ES-I3 (cell line): ENCODE data around the gene NOTCH1.
"Not testable (repeated sequence)": the region's sequence is repeated elsewhere in the genome, so short reads cannot be mapped to it uniquely, and the experiment has no call there.

Source experiments
- H3K36me3 ChIP-seq: 2 replicates; pipeline ENCODE4 v1.6.1; 2013; ENCODE audit warnings: mild to moderate bottlenecking, low read length, control low read depth, moderate library complexity; ENCODE audit not compliant: insufficient read depth
- H3K4me1 ChIP-seq: 2 replicates; pipeline ENCODE4 v1.6.1; 2013; ENCODE audit warnings: mild to moderate bottlenecking, control low read depth, low read length; ENCODE audit not compliant: insufficient read depth
- H3K9ac ChIP-seq: 2 replicates; pipeline ENCODE4 v1.6.1; 2013; ENCODE audit warnings: low read depth, mild to moderate bottlenecking, low read length, moderate library complexity
- H3K9me3 ChIP-seq: 2 replicates; pipeline ENCODE4 v1.6.1; 2013; ENCODE audit warnings: mild to moderate bottlenecking, low read length, moderate library complexity; ENCODE audit not compliant: control insufficient read depth, insufficient read depth

NOTCH1 gene

DNA sequence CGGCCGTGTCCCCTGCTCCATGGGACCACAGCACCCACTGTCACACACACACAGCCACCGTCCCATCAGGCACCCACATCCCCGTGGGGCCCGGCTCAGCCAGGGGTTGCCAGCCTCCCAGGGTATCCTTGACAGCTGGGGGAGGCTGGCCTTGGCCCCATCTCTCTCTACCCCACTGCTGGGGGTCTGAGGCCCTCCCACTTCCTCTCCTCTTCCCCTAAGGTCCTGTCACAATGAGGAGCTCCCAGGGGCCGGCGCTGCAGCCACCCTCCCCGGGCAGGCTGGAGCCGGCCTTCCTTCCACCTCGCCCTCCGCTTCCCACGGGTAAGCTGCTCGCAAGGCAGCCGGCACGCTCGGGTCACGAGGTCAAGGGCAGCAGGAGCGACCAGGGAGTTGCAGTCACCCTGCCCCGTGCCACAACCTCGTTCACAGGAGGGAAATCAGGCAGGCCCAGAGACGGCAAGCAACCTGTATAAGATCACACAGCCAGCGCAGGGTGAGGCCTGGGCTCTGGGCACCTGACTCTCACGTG is 38.6 kb upstream of the NOTCH1 start:
- H3K4me1 ChIP-seq = peaks cover 32% of the 10 kb centered on the region

DNA sequence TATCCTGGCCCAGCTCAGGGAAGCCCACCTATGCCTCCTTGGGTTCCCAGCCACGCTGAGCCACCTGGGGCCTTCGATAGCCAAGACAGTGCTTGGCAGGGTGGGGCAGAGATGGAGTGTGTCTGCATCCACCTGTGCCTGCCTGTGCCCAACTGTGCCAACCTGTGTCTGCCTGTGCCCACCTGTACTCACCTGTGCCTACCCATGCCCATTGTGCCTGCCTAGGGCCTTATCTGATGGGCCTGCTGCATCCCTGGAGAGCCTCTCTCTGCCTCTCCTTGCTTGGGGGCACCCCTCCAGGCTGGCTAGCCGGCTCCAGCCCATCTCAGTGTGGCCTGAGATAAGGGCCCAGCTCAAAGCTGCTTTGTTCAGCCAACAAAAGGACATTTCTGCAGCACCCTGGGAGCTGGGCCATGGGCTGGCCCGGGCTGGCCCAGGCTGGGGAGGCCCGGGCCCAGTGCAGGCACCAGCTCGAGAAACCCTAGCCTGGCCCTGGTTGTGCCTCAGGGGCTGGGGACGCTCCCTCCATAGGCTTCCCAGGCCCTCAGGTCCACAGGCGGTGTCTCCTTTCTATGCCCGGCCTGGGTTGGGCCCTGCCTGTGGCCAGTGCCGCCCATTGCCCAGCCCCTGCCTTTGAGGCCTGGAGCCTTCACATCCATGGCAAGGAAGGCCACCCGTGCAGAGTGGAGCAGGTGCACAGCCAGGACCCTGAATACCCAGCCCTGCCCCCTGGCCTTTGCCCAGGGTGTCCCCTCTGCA is 37.3 kb upstream of the NOTCH1 start:
- Histone ChIP-seq H3K36me3 (no peaks in the 10 kb centered on the region), H3K4me1 (peaks cover 30% of the 10 kb centered on the region), H3K9ac (no peak overlapping the region), H3K9me3 (no peaks in the 10 kb centered on the region)

More for the DNA sequence above, 38.6 kb upstream of the NOTCH1 start:
- H3K9me3 ChIP-seq = no peaks in the 10 kb centered on the region
- H3K9ac ChIP-seq = no peak overlapping the region
- no peaks in the 10 kb centered on the region for H3K36me3 ChIP-seq

DNA sequence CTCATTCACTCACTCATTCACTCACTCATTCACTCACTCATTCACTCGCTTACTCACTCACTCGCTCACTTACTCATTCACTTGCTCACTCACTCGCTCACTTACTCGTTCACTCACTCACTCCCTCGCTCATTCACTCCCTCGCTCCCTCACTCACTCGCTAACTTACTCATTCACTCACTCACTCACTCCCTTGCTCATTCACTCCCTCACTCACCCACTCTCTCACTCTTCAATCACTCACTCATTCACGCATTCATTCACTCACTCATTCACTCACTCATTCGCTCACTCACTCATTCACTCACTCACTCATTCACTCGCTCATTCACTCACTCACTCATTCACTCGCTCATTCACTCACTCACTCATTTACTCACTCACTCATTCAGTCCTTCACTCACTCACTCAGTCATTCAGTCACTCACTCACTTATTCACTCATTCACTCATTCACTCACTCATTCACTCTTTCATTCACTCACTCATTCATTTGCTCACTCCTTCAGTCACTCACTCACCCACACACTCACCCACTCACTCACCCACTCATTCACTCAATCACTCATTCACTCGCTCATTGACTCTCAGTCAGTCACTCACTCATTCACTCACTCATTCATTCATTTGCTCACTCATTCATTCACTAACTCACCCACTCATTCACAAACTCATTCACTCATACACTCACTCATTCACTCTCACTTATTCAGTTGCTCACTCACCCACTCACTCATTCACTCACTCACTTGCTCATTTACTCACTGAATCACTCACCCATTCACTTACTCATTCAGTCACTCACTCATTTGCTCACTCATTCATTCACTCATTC is 36.0 kb upstream of the NOTCH1 start:
- H3K36me3 ChIP-seq = no peaks in the 10 kb centered on the region
- peaks cover 27% of the 10 kb centered on the region for H3K4me1 ChIP-seq
- no peak overlapping the region for H3K9ac ChIP-seq
- H3K9me3 ChIP-seq = no peaks in the 10 kb centered on the region

DNA sequence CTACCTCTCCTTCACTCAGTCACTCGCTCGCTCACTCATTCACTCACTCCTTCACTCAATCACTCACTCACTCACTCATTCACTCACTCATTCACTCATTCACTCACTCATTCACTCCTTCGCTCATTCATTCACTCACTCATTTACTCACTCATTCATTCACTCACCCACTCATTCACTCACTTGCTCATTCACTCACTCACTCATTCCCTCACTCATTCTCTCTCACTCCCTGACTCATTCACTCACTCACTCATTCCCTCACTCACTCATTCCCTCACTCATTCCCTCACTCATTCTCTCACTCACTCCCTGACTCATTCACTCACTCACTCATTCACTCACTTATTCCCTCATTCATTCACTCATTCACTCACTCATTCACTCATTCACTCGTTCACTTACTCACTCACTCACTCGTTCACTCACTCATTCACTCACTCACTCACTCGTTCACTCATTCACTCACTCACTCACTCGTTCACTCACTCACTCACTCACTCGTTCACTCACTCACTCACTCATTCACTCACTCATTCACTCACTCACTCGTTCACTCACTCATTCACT is 33.9 kb upstream of the NOTCH1 start:
- H3K36me3 ChIP-seq, H3K9ac ChIP-seq, H3K9me3 ChIP-seq: not testable (repeated sequence)
- H3K4me1 ChIP-seq = peaks cover 16% of the 10 kb centered on the region; the same call in 1 of the 2 replicates

DNA sequence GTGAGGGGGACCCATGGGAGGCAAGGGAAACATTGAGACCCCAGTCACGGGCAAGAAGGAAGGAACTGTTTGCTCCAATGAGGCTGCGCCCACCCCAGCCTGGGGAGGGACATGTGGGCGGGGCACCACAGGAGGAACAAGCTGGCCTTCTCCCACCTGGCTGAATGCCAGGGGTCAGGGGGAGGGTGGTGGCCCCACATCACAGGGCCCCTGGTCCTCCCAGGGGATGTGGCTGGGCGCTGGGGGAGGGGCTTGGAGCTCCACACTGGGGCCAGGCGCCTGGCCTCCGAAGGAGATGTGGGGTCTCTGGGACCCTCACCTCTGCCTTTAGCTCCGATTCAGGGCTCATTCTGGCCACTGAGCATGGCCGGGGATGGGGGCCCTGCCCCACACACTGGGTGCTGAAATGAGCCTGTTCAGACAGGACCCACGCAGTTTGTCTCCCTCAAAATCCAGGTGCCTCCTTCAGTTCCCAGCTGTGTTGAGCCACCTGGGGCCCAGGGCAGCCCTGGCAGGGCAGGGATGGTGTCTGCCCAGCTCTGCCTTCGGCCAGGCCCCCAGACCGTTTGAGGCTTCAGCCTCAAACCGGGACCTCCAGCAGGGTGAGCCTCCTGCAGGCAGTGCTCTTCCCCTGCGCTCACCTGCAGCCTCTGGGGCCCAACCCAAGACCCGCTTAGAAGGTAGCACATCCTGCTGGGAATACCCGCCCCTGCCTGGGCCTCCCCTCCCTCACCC is 33.2 kb upstream of the NOTCH1 start:
- Histone ChIP-seq H3K4me1 (peaks cover 13% of the 10 kb centered on the region; the same call in 1 of the 2 replicates), H3K9me3 (no peaks in the 10 kb centered on the region), H3K9ac (no peak overlapping the region), H3K36me3 (no peaks in the 10 kb centered on the region)

DNA sequence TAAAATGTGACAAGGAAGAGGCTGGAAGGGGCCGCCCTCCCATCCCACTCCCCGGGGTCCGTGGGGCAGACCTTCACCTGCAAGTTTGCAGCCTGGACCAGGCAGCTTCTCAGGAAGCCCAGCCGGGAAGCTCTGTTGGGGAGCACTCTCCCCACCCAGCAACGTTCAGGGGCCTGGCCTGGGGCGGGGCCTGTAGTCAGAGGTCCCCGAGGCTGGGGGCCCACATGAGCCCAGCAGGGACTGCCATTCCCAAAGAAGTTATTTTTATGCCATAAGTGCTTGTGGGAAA is 32.7 kb upstream of the NOTCH1 start:
- Histone ChIP-seq H3K9me3 (no peaks in the 10 kb centered on the region), H3K4me1 (peaks cover 12% of the 10 kb centered on the region; the same call in 1 of the 2 replicates), H3K36me3 (no peaks in the 10 kb centered on the region), H3K9ac (no peak overlapping the region)

DNA sequence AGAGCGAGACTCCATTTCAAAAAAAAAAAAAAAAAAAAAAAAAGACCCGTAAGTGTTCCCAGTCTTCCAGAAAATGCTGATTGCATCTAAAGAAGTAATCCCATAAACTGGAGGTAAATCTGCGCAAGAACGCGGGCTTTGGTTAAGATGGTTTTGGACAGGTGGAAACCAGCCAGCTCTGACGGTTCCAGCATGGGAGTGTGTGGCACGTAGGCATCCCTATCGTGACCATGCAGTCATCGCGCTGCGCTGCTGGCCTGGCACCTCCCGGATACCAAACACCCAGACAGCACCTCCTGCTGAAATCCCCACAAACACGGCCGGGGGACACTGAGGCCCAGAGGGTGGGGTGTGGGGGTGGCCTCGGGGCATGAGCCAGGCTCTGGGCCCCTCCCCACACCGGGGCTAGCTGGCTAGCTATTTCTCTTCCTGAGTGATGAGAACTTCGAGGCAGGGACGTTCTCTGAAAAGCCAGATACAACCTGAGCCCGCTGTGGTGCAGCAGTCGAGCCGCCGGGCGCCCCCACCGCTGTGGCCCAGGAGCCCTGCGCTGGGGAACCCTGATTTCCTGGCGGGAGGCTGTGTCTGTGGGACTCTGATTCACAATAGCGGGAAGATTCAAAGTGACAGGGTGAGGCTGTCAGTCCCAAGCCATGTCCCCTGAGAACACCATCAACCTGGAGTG is 32.2 kb upstream of the NOTCH1 start:
- Histone ChIP-seq H3K4me1 (peaks cover 14% of the 10 kb centered on the region; the same call in 1 of the 2 replicates), H3K9ac (no peak overlapping the region), H3K36me3 (no peaks in the 10 kb centered on the region), H3K9me3 (no peaks in the 10 kb centered on the region)

DNA sequence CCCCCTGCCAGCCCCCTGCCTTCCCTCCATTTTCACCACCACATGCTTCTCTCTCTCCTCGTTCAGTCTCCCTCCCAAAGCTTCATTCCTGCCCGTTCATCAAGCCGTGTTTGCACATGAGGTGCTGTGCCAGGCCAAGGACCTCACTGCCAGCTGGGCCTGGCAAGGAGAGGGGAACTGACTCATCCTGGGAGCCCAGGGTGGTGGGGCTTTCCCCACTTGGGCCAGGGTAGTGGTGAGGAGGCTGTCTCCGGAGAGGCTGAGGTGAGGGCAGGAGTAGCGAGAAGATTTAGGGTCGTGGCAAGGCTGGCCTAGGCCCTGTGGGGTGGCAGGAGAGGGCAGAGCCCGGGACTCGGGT is 30.4 kb upstream of the NOTCH1 start:
- H3K9me3 ChIP-seq = no peaks in the 10 kb centered on the region
- no peaks in the 10 kb centered on the region for H3K36me3 ChIP-seq
- peaks cover 29% of the 10 kb centered on the region for H3K4me1 ChIP-seq
- no peak overlapping the region for H3K9ac ChIP-seq

DNA sequence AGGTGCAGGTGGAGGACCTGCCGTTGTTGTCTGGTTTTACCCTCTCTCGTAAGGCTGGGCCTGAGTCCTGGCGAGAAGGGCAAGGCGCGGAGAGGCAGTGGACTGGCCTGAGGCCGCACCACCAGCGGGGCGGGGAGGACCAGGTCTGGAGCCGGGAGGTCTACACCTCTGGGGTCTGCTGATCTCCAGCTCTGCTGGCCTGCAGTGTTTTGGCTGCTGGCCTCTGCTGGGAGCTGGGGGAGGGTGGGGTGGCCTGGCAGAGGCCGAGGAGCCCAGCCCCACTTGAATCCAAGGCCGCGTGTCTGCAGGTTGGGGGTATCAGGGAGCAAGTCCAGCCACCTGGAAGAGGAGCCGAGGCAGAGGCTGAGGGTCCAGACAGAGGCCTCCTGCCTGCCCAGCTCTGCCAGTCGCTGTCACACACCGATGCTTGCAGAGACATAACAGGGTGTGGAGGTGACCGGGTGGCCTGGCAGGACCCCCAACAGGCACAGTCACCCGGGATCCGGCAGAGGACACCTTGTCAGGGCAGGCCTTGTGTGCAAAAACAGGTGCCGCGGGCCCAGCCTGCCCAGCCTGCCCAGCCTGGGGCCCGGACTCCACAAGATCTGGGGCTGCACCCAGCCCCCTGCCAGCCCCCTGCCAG is 29.9 kb upstream of the NOTCH1 start:
- H3K9ac ChIP-seq = no peak overlapping the region
- H3K4me1 ChIP-seq = peaks cover 34% of the 10 kb centered on the region
- H3K36me3 ChIP-seq = no peaks in the 10 kb centered on the region
- no peaks in the 10 kb centered on the region for H3K9me3 ChIP-seq

DNA sequence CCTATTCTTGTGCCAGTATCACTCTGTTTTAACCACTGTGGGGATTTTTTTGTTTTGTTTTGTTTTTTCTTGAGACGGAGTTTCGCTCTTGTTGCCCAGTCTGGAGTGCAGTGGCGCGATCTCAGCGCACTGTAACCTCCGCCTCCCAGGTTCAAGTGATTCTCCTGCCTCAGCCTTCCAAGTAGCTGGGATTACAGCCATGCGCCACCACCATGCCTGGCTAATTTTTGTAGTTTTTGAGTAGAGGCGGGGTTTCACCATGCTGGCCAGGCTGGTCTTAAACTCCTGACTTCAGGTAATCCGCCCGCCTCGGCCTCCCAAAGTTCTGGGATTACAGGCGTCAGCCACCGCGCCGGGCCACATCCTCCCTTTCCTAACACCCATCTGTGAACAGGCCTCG is 28.8 kb upstream of the NOTCH1 start:
- H3K9ac ChIP-seq, H3K36me3 ChIP-seq, H3K9me3 ChIP-seq: not testable (repeated sequence)
- H3K4me1 ChIP-seq = peaks cover 39% of the 10 kb centered on the region

DNA sequence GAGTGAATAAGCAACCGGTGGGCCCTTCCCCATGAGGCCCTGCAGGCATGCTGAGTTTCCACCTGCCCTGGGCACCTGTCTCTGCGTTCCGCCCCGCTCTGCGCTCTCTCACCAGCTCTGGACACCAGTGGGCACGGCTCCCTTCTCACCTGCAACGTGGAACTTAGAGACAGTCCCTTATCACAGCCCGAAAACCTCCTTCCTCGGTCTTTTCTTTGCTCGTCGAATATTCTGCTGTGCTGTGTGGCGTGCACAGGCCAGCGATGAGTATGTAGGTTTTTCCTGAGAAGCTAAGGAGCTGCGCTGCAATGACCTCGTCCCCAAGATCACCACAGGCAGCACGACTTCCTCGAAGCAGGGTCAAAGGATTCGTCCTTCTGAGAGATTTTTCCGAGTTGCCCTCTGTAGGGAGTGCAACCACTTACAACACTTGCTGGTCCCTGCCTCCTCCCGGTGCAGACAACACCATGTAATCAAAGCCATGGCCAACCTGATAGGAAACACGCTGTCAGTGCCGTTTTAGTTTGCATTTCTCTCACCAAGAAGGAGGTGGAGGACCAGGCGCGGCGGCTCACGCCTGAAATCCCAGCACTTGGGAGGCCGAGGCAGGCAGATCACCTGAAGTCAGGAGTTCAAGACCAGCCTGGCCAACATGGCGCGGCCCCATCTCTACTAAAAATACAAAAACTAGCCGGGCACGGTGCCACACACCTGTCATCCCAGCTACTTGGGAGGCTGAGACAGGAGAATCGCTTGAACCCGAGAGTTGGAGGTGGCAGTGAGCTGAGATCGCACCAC is 27.2 kb upstream of the NOTCH1 start:
- Histone ChIP-seq H3K4me1 (peaks cover 44% of the 10 kb centered on the region), H3K36me3 (no peaks in the 10 kb centered on the region), H3K9me3 (no peaks in the 10 kb centered on the region), H3K9ac (no peak overlapping the region; the same call in 1 of the 2 replicates)

DNA sequence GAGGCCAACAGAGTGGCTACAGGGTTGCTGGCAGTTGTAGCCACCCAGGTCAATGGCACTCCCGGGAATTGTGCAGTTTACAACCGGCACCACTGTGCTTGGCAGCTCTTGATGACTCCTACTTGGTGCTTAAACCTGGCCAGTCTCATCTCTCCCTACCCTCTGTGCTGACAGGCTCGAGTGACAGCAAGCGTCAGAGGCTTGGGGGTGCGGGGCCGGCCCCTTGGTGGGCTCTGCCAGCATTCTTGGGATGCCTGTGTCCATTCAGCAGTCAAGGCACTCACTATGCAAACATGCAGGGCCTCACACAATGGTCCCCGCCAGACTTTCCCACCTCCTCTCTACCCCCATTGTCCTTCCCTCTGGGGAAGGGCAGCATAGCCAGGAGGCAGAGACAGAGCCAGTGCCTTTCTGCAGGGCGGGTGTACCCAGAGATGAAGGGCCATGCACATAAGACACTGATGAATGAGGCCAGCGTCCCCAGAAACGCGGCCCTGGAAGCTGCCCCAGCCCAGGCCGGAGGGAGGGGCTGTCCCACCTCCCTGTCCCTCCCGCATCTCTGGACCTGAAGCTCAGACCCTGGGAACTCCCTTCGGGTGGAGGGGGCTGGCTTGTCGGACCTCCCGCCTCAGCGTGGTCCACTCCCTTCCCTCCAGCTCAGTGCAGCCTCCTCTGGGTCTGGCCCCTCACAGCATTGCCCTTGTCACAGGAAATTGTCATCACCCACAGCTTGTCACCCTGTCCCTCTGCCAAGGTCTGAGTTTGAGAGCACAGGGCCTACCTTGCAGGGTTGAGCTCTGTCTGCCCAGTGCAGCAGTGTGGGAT is 26.4 kb upstream of the NOTCH1 start:
- no peaks in the 10 kb centered on the region for H3K36me3 ChIP-seq
- H3K4me1 ChIP-seq = peaks cover 45% of the 10 kb centered on the region
- peak overlapping the region; percentile 4; the same call in 1 of the 2 replicates for H3K9ac ChIP-seq

More for the DNA sequence above, 26.4 kb upstream of the NOTCH1 start:
- no peaks in the 10 kb centered on the region for H3K9me3 ChIP-seq
